SK-MEL-5 (cell line): Measurements from ENCODE around the gene CARS1. TPM values are rescaled to one million over a fixed set of nuclear protein-coding genes. Genes with fewer than 3 reads are reported as not detected.

Experiments used
- DNase-seq: peaks from one replicate; pipeline ENCODE4 v3.0.0-alpha.2; 2016; ENCODE audit warnings: low read depth, low spot score
- in situ Hi-C: cut with HindIII; loops from 2 replicates; pipeline ENCODE4 v1.10.0; 2016; ENCODE audit warnings: low sequenced_read_pairs, high pct_unique_total_duplicates, low pct_unique_long_range_greater_than_20kb
- total RNA-seq: library from RNA; depleted of rRNA; stranded (reverse); fragments of >200 nt; shearing (Covaris generic); gene quantifications from 2 replicates; pipeline ENCODE4 v1.2.3, GENCODE V29; 2014

Gene CARS1
- total RNA-seq, 1 experiment from 2014 or later: 109 TPM

DNA sequence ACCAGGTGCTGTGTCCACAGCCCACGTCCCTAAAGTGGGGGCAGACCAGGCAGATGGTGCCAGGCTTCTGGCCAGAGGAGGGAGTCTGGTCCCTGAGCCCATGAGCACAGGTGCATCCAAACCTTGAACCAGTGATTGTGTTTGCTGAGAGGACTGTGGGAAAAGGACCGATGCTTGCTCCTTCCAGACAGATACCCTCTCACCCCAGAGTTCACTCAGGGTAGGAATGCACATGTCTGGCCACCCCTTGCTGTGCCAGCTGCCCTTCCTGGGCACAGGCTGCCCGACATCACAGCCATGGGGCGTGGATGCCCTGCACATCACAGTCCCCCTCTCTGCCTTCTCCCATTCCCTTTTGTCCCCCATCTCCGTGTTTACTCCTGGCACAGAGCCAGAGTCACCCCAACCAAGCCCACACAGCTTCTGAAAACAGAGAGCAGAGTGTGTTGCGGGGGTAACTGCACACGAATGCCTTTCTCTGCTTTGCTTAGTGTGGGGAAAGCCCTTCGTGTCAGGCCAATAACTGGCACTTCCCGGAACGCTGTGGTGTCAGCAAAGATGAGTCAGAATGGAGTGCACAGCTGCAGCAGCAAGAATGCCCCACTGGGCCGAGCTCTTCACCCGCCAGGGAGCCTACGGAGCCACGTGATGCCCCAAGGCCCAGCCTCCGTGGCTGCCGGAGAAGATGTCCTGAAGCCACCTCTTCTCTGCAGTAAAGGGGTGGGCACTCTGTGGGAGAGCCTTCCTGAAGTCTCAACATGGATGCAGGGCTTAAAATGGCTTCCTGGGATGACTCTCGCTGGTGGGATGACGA is 7.6 kb downstream of the CARS1 start:
- peak; percentile 74 for DNase-seq

DNA sequence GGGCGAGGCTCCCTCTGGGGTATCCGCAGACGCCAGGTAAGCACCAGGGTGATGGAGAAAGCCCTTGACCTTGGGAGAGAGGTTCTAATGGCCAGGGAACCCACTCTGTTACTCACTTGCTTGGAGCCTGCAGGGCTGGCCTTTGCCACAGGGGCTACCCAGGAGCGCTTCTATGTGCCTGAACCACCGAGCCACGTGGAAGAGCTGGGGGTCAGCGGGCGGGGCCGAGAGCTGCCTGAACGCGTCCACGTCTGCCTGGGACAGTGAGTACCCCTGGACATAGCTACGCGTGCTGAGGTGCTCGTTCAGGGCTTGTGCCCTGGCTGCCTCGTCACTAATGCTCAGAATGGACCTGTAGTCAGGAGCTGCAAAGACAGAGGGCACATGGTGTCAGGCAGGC is 9.6 kb downstream of the CARS1 start:
- DNase-seq: no peak
- in situ Hi-C loops: no loop called here

More for the DNA sequence above, 7.6 kb downstream of the CARS1 start:
- in situ Hi-C loops: no loop called here

GRCh38 chr11:3046641-3047040 is 10.6 kb downstream of the CARS1 start:
- no peak for DNase-seq
- in situ Hi-C loops: no loop called here

- no peak for DNase-seq
- in situ Hi-C loops: no loop called here
Measured at GRCh38 chr11:3046190-3046589, 11.0 kb downstream of the CARS1 start.

DNA sequence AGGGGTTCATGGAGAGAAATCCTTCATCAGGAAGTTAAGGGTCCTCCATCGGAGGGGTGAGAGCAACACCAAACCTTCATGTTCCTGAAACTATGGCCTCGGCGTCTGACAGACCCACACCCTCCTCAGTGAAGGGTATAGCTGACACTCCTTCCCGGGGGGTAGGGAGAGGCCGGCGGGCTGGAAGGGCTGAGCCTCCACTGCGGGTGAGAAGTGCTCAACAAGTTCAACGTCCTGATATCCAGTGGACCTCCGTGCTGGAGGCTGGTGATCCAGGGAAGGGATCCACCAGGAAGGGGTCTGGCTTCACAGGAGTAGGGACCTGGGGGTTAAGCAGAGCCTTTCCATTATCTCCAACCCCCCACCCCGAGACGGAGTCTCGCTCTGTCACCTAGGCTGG is 12.3 kb downstream of the CARS1 start:
- in situ Hi-C loops: no loop called here

GRCh38 chr11:3044004-3044403 is 13.2 kb downstream of the CARS1 start:
- in situ Hi-C loops: no loop called here
- DNase-seq: no peak

More for the DNA sequence above, 12.3 kb downstream of the CARS1 start:
- no peak for DNase-seq

GRCh38 chr11:3043315-3043871 is 13.8 kb downstream of the CARS1 start:
- no peak for DNase-seq
- in situ Hi-C loops: no loop called here

DNA sequence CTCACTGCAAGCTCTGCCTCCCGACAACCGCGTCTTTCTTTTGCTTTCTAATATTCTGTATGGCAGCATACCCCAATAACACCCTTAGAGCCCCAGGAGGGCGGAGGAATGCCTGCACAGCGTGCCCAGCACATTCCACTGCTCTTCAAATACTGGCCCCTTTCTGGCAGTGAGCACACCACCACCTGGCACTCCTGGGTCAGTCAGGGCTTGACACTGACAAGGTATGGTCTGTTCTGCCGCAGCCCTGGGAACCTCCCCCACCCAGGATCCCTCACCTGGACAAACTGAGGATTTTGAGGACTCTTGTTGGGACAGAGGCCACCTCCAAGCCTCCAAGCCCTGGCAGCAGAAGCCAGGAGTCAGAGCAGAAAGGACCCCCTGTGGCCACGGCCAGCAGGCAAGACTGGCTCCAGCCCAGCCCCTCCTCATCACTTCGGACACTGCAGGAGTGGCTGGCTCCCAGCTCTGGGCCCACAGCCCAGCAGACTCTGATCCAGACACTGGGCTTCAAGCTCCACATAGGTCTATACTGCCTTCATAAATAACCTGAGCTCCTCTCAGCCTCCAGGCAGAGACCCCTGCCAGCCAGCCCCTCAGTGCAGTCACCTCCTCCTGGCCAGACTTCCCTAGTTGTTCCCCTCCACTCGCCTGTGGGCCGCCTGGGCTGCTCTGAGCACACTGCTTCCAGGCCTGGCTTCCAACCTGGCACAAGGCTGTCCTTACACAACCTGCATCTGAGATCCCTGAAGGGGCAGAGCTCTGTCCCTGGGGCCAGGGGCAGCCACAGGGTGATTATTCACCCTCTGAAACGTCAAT is 14.5 kb downstream of the CARS1 start:
- in situ Hi-C loops: no loop called here

DNA sequence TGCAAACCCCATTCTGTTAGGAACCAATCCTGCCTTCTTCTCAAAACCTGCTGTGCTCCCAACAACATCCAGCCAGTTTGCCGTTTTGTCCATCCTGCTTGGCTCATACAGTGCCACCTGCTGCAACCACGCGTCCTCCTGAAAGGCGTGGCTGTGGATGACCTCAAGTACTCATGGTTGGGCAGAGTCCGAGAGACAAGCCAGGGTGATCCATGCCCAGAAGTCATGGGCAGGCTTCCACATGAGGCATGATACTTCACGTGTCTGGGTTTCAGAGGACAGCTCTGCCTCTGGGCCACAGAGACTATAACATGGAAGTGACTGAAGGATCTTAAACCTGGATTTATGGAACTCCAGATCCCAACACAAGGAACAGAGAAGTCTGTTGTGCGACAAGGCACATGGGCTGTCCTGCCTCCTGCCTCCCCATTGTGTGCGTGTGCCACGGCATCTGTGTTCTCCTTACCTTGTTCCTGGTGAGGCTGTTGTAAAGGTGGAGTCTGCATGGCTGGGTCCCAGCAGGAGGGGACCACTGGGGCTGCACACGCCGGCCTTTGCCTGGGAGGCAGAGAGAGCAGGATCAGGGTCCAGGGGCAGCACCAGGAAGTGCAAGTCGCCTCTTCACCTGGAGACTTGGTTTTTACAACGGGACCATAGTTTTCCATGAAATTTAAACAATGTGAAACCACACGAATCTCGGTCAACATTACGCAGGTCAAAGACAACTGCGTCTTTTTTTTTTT is 15.4 kb downstream of the CARS1 start:
- no peak for DNase-seq
- in situ Hi-C loops: no loop called here

More for the DNA sequence above, 14.5 kb downstream of the CARS1 start:
- DNase-seq: no peak

- DNase-seq: peak; percentile 93
- in situ Hi-C loops: no loop called here
Measured at GRCh38 chr11:3040881-3041280, 16.3 kb downstream of the CARS1 start.

- DNase-seq: no peak
- in situ Hi-C loops: no loop called here
Measured at GRCh38 chr11:3037945-3038271, 19.3 kb downstream of the CARS1 start.

- DNase-seq: peak; percentile 87
- in situ Hi-C loops: no loop called here
Measured at GRCh38 chr11:3037040-3037944, 19.9 kb downstream of the CARS1 start.

DNA sequence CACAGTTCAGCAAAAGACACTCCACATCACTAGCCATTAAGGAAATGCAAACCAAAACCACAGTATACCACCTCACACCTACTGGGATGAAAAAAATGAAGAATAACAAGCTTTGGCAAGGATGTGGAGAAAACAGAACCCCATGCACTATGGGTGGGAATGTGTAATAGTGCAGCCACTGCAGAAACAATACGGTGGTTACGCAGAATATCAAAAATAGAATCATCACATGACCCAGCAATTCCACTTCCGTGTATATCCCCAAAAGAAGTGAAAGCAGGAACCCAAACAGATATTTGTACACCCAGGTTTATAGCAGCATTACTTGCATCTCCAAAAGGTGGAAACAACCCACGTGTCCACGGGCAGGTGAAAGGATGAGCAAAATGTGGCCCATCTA is 20.8 kb downstream of the CARS1 start:
- DNase-seq: no peak
- in situ Hi-C loops: no loop called here

- in situ Hi-C loops: no loop called here
- DNase-seq: no peak
Measured at GRCh38 chr11:3035333-3035732, 21.9 kb downstream of the CARS1 start.

- in situ Hi-C loops: no loop called here
- DNase-seq: no peak
Measured at GRCh38 chr11:3030289-3031070, 26.7 kb downstream of the CARS1 start.

DNA sequence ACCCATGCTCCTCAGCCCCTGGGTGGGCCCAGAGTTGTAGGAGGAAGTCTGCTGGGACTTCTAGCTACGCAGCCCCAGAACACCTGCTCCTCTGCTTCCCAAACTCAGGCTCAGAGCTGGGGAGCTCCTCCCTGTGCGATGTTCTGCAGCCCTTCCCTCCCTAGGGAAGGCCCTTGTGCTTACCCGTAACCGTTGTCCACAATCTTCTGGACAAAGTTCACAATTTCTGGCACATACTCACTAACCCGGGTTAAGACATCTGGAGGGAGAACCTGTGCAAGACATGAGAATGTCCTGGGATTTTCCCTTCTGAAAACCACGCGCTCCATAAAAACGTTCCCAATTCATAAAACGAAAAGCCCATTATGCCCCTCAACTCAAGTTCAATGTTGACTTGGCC is 28.4 kb downstream of the CARS1 start:
- in situ Hi-C loops: no loop called here
- DNase-seq: no peak
